ENCODE results near the gene ATP11B.

GRCh38 chr3:182812123-182812522 lies 18.8 kb downstream of the ATP11B start:
- no peak for TF ChIP-seq CTCF (IDR thresholded peaks at IDR 0.05)
- TF ChIP-seq EP300 (IDR thresholded peaks at IDR 0.05) = no peak
- TF ChIP-seq POLR2A (IDR thresholded peaks at IDR 0.05) = no peak
